HG02884 (cell line): ENCODE results near the gene KLHL6.
"Not testable (repeated sequence)": the region's sequence is repeated elsewhere in the genome, so short reads cannot be mapped to it uniquely, and the experiment has no call there.

ENCODE experiments used
- ATAC-seq: cut with Tn5 transposase; IDR thresholded peaks from one replicate; pipeline ENCODE4 v1.9.1; 2021; ENCODE audit warnings: mild to moderate bottlenecking, moderate library complexity; ENCODE audit not compliant: unreplicated experiment

The KLHL6 gene

GRCh38 chr3:183489455-183490210, 65.9 kb downstream of the KLHL6 start:
- no peak for ATAC-seq

GRCh38 chr3:183488343-183488742, 67.2 kb downstream of the KLHL6 start:
- ATAC-seq = no peak

GRCh38 chr3:183487896-183488295, 67.6 kb downstream of the KLHL6 start:
- no peak for ATAC-seq

DNA sequence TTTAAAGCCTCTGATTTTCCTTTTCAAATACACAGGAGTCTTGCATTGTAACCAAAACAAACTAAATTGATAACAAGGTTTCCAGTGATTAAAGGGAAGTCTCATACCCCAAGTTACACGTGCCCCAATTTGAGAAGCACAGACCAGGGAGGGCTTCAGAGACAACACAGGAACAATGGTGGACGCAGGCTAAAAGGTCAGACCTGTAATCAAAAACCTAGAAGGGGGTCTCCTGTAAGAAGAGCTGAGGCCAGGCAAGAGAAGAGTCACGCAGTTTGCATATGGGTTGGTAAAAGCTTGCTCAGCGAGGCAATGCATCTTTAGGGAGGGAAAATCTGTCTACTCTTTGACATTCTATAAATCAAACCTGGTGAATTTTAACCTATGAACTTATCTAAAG, 68.5 kb downstream of the KLHL6 start:
- no peak for ATAC-seq

DNA sequence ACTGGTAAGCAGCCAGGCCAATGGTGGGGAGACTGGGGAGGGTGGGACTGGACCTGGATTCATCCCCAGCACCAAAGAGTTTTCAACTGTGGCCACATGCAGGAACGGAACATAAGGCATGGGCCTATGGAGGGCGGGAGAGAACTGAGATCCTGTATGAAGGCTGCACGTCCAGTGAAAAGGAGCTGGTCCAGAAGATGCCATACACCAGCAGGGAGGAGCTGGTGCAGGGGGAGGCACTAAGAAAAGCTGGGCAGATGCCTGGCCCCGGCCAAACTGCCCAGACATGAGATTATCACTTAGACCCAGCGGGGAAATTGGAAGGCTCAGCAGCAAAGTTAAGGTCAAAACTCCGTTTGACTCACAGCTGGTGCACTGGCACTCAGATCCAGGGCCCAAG, 69.0 kb downstream of the KLHL6 start:
- ATAC-seq = no peak

DNA sequence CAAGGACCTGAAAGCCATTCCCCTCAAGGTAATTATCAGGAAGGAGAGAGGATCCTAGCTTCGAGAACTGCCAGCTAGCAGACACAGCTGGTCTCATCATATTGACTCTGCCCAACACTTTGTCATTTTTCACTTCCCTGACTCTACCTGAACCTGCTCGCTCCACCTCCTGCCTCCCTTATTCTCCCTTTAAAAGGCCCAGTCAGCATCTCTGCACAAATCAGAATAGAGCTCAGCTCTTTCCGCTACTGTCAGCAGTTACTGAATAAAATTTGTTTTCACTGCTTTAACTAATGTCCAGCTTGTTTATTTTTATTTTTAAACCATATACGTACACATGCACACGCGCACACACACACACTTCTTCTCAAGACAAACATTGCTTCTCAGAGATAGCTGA, 69.9 kb downstream of the KLHL6 start:
- no peak for ATAC-seq

- no peak for ATAC-seq
Measured at GRCh38 chr3:183485093-183485492, 70.4 kb downstream of the KLHL6 start.

DNA sequence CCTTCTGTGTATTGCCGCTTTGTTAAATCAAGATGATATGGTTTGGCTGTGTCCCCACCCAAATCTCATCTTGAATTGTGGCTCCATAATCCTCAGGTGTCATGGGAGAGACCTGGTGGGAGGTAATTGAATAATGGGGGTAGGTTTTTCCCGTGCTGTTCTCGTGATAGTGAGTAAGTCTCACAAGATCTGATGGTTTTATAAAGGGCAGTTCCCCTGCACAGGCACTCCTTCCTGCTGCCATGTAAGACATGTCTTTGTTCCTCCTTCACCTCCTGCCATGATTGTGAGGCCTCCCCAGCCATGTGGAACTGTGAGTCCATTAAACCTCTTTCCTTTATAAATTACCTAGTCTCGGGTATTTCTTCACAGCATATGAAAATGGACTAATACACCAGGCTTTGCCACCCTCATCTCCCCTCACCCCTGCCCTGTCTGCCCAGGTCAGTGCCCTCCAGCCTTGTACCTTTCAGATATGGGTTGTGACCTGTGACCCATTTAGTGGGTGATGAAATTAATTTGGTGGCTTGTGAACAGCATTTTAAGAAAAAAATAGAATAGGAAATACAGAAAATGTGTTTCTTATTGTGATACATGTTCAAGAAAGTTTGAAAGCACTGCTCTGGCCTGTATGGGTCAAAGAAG, 71.0 kb downstream of the KLHL6 start:
- no peak for ATAC-seq

- no peak for ATAC-seq
Measured at GRCh38 chr3:183481582-183481981, 73.9 kb downstream of the KLHL6 start.

DNA sequence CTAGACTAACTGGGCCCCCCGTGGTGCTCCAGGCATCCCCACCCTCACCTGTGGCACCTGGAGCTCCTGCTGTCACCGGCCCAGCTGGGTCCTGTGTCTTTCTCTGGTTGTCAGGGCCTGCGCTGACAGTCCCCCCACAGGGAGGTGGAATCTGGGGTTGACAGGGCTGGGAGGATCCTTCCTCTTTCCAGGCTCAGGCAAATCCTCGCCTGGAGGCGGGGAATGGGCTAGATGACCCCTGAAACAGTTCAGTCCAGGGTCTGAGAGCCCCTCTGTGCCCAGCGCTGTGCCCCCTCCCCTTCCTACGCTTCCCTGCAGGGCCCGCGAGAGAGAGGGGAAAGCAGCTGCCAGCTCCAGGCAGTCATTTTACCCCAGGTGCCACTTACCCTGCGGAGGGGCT, 77.0 kb downstream of the KLHL6 start:
- ATAC-seq = no peak

DNA sequence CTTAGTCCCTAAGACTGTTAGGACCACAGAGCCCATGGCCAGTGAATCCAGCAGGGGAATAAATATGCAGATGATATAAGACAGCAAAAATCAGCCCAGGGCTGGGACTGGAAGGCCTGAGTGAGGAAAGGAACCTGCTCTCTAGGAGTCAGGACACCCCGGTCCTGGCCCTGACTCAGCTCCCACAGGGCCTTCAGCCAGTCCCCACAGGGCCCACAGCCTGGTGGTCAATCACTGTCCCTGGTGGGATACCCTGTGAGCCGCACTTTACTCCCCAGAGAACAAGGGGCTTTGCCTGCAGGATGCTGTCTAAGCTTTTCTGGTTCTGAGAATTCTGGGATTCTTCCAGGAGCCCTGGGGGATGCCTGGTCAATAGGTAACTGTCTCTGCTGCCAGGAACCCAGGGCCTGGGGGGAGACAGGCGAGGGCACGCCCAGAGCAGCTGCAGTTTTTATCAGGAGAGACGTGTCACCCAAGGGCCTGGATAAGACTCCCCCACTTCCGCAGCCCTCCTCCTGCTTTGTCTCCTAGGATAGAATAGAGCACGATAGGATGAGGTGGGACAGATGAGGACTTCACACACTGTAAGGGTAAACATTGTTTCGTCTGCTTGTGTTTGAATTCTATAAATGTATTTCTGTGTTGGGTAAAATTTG, 77.6 kb downstream of the KLHL6 start:
- ATAC-seq = no peak

DNA sequence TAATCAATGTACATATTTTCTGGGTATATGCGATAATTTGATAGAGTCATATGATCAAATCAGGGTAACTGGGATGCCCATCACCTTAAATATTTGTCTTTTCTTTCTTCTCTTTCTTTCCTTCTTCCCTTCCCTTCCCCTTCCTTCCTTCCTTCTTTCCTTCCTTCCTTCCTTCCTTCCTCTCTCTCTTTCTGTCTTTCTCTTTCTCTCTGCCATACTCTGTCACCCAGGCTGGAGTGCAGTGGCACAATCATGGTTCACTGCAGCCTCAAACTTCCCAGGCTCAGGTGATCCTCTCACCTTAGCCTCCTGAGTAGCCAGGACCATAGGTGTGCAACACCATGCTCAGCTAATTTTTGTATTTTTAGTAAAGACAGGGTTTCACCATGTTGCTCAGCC, 79.7 kb downstream of the KLHL6 start:
- not testable (repeated sequence) for ATAC-seq

DNA sequence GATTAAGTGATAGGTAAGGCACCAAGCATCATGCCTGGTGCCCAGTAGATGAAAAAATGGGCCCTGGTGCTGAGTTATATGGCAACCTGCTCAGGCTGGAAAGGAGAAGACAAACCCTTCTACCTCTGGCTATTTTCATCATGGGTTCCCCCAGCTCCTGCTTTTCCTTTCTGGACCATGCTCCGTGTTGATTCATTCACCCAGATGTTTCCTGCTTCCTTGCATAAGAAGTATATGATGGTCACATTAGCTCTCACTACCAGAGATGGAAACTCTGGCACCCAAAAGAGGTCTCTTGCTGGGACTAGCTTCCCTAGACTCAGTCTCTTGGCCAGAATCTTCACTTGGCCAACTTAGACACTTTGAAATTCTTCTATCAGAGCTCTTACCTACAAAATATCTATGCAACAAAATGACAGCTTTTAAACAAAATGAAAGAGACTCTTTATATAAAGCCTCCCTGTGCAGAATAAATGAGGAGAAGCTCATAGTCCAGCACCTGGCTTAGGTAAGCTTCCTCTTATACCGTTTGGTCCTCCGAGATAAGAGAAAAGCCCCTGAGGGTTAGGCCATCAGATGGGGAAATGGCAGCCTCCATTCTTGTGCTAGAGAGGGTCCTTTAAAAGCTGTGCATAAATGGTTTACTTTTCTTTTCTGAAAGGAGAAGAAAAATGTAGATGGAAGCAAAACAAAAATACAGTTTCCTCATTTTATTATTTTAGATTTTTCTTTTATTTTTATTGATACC, 80.3 kb downstream of the KLHL6 start:
- ATAC-seq = no peak

- no peak for ATAC-seq
Measured at GRCh38 chr3:183473969-183474368, 81.5 kb downstream of the KLHL6 start.

DNA sequence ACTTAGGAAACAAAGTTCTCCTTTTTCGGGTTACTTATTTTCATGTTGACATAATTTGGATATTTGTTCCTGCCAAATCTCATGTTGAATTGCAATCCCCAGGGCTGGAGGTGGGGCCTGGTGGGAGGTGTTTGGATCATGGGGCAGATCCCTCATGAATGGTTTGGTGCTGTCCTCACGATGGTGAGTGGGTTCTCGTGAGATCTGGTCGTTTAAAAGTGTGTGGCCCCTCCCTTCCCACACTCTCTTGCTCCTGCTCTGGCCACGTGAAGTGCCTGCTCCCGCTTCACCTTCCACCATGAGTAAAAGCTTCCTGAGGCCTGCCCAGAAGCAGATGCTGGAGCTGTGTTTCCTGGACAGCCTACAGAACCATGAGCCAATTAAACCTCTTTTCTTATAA, 83.4 kb downstream of the KLHL6 start:
- no peak for ATAC-seq

- ATAC-seq = no peak
Measured at GRCh38 chr3:183468424-183468823, 87.1 kb downstream of the KLHL6 start.

DNA sequence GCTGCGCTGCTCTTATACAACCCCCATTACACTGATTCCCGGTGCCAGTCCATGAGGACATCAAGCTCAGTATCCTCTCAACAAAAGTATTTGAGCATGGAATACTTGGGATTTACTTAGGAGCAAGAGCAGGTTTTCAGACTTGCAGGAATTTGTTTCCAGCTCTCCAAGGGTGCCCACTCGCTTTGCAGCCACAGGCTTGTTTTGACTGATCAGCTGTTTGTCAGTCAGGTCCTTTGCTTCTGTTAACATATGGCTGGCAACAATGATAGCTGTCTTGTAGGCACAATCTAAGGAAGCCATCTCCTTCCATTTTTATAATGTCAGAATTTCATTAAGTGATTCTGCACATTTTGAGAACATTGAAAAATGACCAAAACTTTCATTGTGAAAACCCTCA, 88.9 kb downstream of the KLHL6 start:
- no peak for ATAC-seq

DNA sequence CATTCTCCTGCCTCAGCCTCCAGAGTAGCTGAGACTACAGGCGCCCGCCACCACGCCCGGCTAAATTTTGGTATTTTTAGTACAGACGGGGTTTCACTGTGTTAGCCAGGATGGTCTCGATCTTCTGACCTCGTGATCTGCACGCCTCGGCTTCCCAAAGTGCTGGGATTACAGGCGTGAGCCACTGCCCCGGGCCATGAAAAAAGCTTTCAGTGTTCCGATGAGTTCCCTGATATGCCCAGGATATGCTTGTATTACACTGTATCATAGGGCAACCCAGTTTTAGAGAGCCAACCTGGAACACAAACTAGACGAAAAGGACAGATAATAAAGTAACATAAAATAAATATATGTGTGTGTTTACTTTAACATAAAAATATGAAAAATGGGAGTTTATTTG, 89.8 kb downstream of the KLHL6 start:
- not testable (repeated sequence) for ATAC-seq

- no peak for ATAC-seq
Measured at GRCh38 chr3:183464480-183464879, 91.0 kb downstream of the KLHL6 start.

DNA sequence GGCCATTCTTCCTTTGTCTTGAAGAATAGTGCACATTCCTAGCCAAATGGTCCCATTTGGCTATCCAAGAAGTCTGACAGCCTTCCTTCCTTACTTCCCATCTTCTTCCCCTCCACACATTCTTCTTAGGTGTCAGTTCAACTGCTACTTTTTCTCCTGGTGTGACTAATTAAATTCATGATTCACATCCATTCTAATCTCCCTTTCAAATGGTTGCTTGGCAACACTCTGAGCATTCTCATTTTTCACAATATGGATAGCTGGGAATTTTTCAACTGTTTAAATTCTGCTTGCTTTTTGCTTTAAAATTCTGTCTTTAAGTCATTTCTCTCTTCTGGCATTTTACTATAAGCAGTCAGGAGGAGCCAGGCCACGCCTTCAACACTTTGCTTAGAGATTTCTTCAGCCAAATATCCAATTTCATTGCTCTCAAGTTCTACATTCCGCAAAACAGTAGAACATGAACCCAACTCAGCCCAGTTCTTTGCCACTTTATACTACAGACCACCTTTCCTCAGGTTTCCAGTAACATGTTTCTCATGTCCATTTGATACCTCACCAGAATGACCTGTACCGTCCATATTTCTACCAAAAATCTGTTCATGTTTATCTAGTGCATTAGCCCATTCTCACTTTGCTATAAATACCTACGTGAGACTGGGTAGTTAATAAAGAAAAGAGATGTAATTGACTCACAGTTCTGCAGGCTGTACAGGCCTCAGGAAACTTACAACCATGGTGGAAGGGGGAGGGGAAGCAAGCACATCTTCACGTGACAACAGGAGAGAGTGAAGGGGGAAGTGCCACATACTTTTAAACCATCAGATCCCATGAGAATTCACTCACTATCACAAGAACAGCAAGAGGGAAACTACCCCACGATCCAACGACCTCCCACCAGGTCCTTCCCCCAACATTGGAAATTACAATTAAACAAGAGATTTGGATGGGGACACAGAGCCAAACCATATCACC, 95.1 kb downstream of the KLHL6 start:
- ATAC-seq = no peak
